ENCODE data around the gene ITGB3.

GRCh38 chr17:47238321-47239010, 15.2 kb upstream of the ITGB3 start:
- TF ChIP-seq CTCF (IDR thresholded peaks at IDR 0.05; ENCODE audit: borderline replicate concordance, extremely low read depth, low read length, poor library complexity, severe bottlenecking) = no peak
- no peak for TF ChIP-seq EZH2 (IDR thresholded peaks at IDR 0.05; ENCODE audit: borderline replicate concordance, low read depth, low read length, severe bottlenecking)
